ENCODE results near the gene CIART.

DNA sequence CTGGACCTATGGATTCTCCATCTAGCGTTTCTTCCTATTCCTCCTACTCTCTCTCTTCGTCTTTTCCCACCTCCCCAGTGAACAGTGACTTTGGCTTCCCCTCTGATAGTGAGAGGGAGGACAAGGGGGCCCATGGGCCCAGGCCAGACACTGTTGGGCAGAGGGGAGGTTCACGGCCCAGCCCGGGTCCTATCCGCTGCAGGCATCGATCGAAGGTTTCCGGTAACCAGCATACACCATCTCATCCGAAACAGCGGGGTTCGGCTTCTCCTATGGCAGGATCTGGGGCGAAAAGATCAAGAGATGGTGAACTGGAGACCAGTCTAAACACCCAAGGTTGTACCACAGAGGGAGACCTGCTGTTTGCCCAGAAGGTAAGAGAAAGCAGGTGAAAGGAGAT, 906 bp downstream of the CIART start:
- TF ChIP-seq, protein P1, sequence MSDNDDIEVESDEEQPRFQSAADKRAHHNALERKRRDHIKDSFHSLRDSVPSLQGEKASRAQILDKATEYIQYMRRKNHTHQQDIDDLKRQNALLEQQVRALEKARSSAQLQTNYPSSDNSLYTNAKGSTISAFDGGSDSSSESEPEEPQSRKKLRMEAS (IDR thresholded peaks at IDR 0.05; ENCODE audit: insufficient read depth, insufficient read length): no peak
- TF ChIP-seq GATA2 (IDR thresholded peaks at IDR 0.05; ENCODE audit: insufficient read depth, insufficient read length, low read depth, low read length): no peak
- no peak for TF ChIP-seq POLR2AphosphoS5 (IDR thresholded peaks at IDR 0.05; ENCODE audit: insufficient read depth, low read depth, low read length)
- TF ChIP-seq, protein P2, sequence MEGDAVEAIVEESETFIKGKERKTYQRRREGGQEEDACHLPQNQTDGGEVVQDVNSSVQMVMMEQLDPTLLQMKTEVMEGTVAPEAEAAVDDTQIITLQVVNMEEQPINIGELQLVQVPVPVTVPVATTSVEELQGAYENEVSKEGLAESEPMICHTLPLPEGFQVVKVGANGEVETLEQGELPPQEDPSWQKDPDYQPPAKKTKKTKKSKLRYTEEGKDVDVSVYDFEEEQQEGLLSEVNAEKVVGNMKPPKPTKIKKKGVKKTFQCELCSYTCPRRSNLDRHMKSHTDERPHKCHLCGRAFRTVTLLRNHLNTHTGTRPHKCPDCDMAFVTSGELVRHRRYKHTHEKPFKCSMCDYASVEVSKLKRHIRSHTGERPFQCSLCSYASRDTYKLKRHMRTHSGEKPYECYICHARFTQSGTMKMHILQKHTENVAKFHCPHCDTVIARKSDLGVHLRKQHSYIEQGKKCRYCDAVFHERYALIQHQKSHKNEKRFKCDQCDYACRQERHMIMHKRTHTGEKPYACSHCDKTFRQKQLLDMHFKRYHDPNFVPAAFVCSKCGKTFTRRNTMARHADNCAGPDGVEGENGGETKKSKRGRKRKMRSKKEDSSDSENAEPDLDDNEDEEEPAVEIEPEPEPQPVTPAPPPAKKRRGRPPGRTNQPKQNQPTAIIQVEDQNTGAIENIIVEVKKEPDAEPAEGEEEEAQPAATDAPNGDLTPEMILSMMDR (IDR thresholded peaks at IDR 0.05; ENCODE audit: extremely low read depth in 1 of 2, insufficient read depth in 1 of 2, low read depth in 1 of 2, low read length in 2 of 2): no peak
- no peak for TF ChIP-seq EZH2 (IDR thresholded peaks at IDR 0.05; ENCODE audit: borderline replicate concordance, low read depth, low read length, severe bottlenecking)
- TF ChIP-seq FOS (IDR thresholded peaks at IDR 0.05; ENCODE audit: borderline replicate concordance, insufficient read depth, low read length): no peak
- no peak for TF ChIP-seq POLR2A (IDR thresholded peaks at IDR 0.05; ENCODE audit: low read depth, low read length)
- TF ChIP-seq JUN (IDR thresholded peaks at IDR 0.05; ENCODE audit: borderline replicate concordance, insufficient read depth, insufficient read length, low read depth): no peak
